Testis (tissue), 3 donors: Measurements from ENCODE around the gene DNAH17. TPM values are rescaled to one million over a fixed set of nuclear protein-coding genes. Genes with fewer than 3 reads are reported as not detected.

Source experiments
- DNase-seq: peaks from one replicate; pipeline ENCODE4 v3.0.0-alpha.2; 2019
- H3K27ac ChIP-seq, 2 donors: fragments of 200-600 bp; sonication (generic); one replicate each; pipeline ENCODE4 v1.5.1; 2019
- H3K27me3 ChIP-seq: fragments of 200-600 bp; sonication (generic); one replicate; pipeline ENCODE4 v1.5.1; 2019
- H3K36me3 ChIP-seq: fragments of 200-600 bp; sonication (generic); one replicate; pipeline ENCODE4 v1.5.1; 2017; ENCODE audit warnings: low read depth; ENCODE audit errors: missing control alignments
- H3K4me1 ChIP-seq: fragments of 200-600 bp; sonication (generic); one replicate; pipeline ENCODE4 v1.5.1; 2019
- H3K4me3 ChIP-seq, 2 donors: fragments of 200-600 bp; sonication (generic); one replicate each; pipeline ENCODE4 v1.5.1; 2017 to 2019
- H3K9me3 ChIP-seq: fragments of 200-600 bp; sonication (generic); one replicate; pipeline ENCODE4 v1.5.1; 2017
- CTCF ChIP-seq, 3 experiments: fragments of 450-650 bp in 2 of 3; fragments of 200-600 bp in 1 of 3; sonication (generic) in 1 of 3; IDR thresholded peaks; one replicate each; pipeline ENCODE4 v1.5.1; 2016 to 2019; ENCODE audit warnings: antibody characterized with exemption in 3 of 3, mild to moderate bottlenecking in 2 of 3, moderate library complexity in 1 of 3
- POLR2A ChIP-seq: fragments of 450-650 bp; IDR thresholded peaks from one replicate; pipeline ENCODE4 v1.6.1; 2017; ENCODE audit warnings: antibody characterized with exemption, mild to moderate bottlenecking, moderate library complexity
- WGBS, 2 donors: methylation state at CpG; one replicate each; pipeline ENCODE4 v1.1.5; 2018; 5-methylcytosine and 5-hydroxymethylcytosine counted together
- intact Hi-C: fragments of 100-400 bp; cut with DNase I; formaldehyde crosslinking; loops from one replicate; pipeline ENCODE4 v1.15.1; 2023; ENCODE audit warnings: low total_unique reads
- polyA plus RNA-seq: library from polyadenylated mRNA; stranded (reverse); fragments of 350-450 nt; fragmentation: Illumina TruSeq; extraction: RNeasy Lipid Tissue Mini Kit (QIAGEN cat#74804); gene quantifications from one replicate; pipeline ENCODE4 v1.2.3, GENCODE V29; 2014; ENCODE audit warnings: low read depth, low replicate concordance; ENCODE audit not compliant: insufficient read depth
- total RNA-seq, 2 donors: library from RNA; depleted of rRNA; stranded (reverse); fragments of >200 nt; gene quantifications; one replicate each; pipeline ENCODE4 v1.2.3, GENCODE V29; 2016

Gene DNAH17
- total and polyA plus RNA-seq, 3 donors from 2014 or later = 38.5 to 93.1 (median 57.6) TPM

GRCh38 chr17:78546476-78546875 is 30.7 kb downstream of the DNAH17 start:
- Histone ChIP-seq H3K36me3 (no peaks in the 10 kb centered on the region), H3K27me3 (no peaks in the 10 kb centered on the region), H3K9me3 (no peaks in the 10 kb centered on the region), H3K4me3 (no peak overlapping the region), H3K27ac (no peak overlapping the region), H3K4me1 (no peaks in the 10 kb centered on the region)
- intact Hi-C loops = no loop called here
- no peak for DNase-seq
- 72 to 95% methylated on average over 4 of the region's 4 CpGs for WGBS, 2 donors
- TF ChIP-seq POLR2A = no peak

- Histone ChIP-seq H3K27ac (no peak overlapping the region), H3K27me3 (no peaks in the 10 kb centered on the region), H3K4me1 (no peaks in the 10 kb centered on the region), H3K36me3 (no peaks in the 10 kb centered on the region), H3K4me3 (no peak overlapping the region), H3K9me3 (no peaks in the 10 kb centered on the region)
- intact Hi-C loops = no loop called here
- TF ChIP-seq CTCF (IDR thresholded peaks at IDR 0.05) (no peak), POLR2A (no peak)
- 72 to 76% methylated on average over 17 of the region's 17 CpGs for WGBS, 2 donors
- no peak for DNase-seq
Observed at GRCh38 chr17:78544881-78545755, 32.1 kb downstream of the DNAH17 start.

GRCh38 chr17:78541488-78542206 is 35.5 kb downstream of the DNAH17 start:
- Histone ChIP-seq H3K4me3 (no peak overlapping the region), H3K4me1 (no peaks in the 10 kb centered on the region), H3K36me3 (no peaks in the 10 kb centered on the region), H3K27me3 (no peaks in the 10 kb centered on the region), H3K27ac (no peak overlapping the region), H3K9me3 (no peaks in the 10 kb centered on the region)
- no peak for TF ChIP-seq POLR2A
- no peak for TF ChIP-seq CTCF (IDR thresholded peaks at IDR 0.05)
- WGBS, 2 donors = 70 to 80% methylated on average over 6 to 7 of the region's 7 CpGs
- intact Hi-C loops = no loop called here
- DNase-seq = no peak

- TF ChIP-seq CTCF (IDR thresholded peaks at IDR 0.05) (no peak), POLR2A (no peak)
- no peaks in the 10 kb centered on the region for H3K36me3 ChIP-seq
- WGBS, 2 donors = 93 to 95% methylated on average over 11 of the region's 11 CpGs
- no peak for DNase-seq
- no peak overlapping the region for H3K4me3 ChIP-seq
- no peaks in the 10 kb centered on the region for H3K4me1 ChIP-seq
- H3K9me3 ChIP-seq = no peaks in the 10 kb centered on the region
- no peak overlapping the region for H3K27ac ChIP-seq
- H3K27me3 ChIP-seq = no peaks in the 10 kb centered on the region
- intact Hi-C loops = no loop called here
Observed at GRCh38 chr17:78539781-78540180, 37.4 kb downstream of the DNAH17 start.

- no peaks in the 10 kb centered on the region for H3K36me3 ChIP-seq
- WGBS, 2 donors = 63 to 64% methylated on average over 10 of the region's 10 CpGs
- no peak for DNase-seq
- H3K9me3 ChIP-seq = no peaks in the 10 kb centered on the region
- intact Hi-C loops = no loop called here
- no peaks in the 10 kb centered on the region for H3K4me1 ChIP-seq
- no peak overlapping the region for H3K4me3 ChIP-seq
- H3K27ac ChIP-seq = no peak overlapping the region
- no peak for TF ChIP-seq CTCF (IDR thresholded peaks at IDR 0.05)
- no peak for TF ChIP-seq POLR2A
- no peaks in the 10 kb centered on the region for H3K27me3 ChIP-seq
Observed at GRCh38 chr17:78538033-78538776, 39.0 kb downstream of the DNAH17 start.
